HG02840 (cell line): ENCODE measurements around the gene PPAT.
"Not testable (repeated sequence)": the region's sequence is repeated elsewhere in the genome, so short reads cannot be mapped to it uniquely, and the experiment has no call there.

Experiments used
- ATAC-seq: cut with Tn5 transposase; IDR thresholded peaks from one replicate; pipeline ENCODE4 v1.9.1; 2021; ENCODE audit warnings: mild to moderate bottlenecking, moderate library complexity, moderate number of reproducible peaks; ENCODE audit not compliant: unreplicated experiment, low FRiP score

The PPAT gene

GRCh38 chr4:56387023-56388001 is 48.1 kb downstream of the PPAT start, which contains the start of gene AASDH:
AASDH (minus strand) TSS chr4:56387491; CDS start chr4:56384299, 3,192 bp downstream.
- ATAC-seq = peak; percentile 97

GRCh38 chr4:56386091-56386490 is 49.3 kb downstream of the PPAT start:
- ATAC-seq = no peak

DNA sequence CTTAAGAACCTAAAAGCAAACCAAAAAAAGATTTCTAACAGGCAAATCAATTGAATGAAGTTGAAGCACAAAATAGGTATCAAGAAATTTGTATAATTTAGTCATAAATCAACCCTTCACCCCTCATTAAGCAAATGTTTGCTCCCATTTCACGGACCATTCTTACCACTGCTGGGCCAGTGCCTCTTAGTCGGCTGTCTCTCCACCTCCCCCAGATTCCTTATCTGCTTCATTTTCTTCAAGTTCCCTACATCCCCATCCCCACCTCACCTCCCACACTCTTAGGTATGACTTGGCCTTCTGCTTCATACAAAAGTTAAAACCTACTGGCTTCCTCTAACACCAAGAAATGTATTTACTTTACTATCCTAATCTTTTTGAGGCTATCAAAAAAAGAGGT is 60.0 kb downstream of the PPAT start:
- ATAC-seq = no peak

DNA sequence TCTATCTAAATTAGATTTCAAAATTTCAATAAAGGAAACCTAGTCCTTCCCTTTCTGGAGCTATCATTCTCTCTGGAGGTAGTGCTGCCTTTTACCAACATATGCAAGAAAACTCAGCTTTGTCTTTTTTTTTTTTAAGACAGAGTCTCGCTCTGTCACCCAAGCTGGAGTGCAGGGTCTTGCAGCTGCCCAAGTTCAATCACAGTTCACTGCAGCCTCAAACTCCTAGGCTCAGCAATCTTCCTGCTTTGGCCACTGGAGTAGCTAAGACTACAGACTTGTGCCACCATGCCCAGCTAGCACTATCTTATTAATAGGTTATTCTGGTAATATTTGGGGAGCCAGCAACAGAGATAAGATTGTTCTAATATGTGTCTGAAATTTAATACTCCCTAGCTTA is 60.5 kb downstream of the PPAT start:
- no peak for ATAC-seq

DNA sequence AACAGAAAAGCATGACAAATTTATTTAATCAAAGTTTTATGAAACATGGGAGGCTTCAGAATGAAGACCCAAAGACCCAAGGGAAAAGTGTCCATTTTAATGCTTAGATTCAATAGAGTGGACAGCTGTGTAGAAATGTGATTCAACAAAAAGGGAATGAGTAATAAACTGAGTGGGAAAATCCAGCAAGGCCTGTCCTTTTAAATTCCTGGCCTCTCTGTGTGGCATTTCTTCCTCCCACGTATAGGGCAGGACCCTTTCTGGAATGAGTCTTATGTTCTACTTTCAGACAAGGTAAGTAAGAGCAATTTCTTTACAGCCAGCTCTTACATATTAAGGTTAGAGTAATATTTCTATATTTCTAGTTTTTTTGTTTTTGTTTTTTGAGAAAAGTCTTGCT is 62.6 kb downstream of the PPAT start:
- ATAC-seq = no peak

DNA sequence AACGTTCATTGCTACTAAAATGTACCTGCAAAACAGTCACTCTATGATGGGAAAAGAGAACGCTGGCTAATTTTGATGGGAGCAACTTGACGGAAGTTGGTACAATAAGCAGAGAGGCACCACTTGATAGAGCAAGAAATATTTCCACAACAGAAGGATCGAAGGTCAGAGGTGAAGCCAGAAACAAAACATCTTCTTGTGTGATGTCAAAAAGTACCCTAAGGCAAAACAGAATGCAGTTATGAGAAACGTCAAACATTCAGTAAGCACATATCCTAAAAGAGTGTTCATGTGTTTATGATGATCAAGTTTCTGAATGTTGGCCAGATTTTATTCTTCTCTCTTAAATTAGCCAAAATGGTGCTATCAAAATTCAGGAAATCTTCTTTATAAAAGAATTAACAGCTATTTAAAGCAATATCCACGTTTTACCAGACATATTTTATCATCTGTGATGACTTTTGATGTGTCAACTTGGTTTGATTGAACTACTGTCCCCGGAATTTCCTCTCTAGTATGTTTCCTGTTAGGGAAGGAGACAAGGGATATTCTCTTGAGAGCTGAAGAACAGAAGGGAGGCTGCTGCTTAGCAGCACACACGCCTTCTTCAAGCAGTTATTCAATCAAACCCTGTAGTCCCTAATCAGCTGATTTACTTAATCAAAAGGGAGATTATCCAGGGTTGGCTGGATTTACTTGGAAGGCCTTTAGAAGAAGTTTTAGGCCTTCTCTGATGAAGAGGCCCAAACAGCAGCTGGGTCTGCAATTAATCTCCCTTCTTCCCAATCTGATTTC is 63.8 kb downstream of the PPAT start:
- ATAC-seq = no peak

GRCh38 chr4:56370377-56370776 is 65.0 kb downstream of the PPAT start:
- no peak for ATAC-seq

DNA sequence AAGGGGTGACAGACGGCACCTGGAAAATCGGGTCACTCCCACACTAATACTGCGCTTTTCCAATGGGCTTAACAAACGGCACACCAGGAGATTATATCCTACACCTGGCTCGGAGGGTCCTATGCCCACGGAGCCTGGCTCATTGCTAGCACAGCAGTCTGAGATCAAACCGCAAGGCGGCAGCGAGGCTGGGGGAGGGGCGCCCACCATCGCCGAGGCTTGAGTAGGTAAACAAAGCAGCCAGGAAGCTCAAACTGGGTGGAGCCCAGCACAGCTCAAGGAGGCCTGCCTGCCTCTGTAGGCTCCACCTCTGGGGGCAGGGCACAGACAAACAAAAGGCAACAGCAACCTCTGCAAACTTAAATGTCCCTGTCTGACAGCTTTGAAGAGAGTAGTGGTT is 72.4 kb downstream of the PPAT start:
- ATAC-seq = not testable (repeated sequence)

DNA sequence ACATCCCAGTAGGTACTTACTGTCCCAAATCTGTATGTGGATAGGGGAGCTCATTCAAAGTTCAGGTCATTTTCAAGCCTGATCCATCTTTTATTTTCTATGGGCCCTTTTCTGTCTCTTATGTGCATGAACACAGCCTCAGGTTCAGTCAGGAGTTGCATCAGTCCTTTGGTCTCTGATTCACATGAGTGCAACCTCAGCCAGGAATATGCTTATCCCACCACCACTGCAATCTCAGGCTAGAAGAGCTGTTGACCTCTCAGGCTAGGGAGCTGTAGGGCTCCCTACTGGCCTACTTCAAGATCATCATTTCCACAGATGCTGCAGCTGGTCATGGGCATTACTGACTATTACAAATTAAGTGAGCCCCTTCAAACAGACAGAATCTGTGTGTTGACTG is 75.3 kb downstream of the PPAT start:
- ATAC-seq = no peak

DNA sequence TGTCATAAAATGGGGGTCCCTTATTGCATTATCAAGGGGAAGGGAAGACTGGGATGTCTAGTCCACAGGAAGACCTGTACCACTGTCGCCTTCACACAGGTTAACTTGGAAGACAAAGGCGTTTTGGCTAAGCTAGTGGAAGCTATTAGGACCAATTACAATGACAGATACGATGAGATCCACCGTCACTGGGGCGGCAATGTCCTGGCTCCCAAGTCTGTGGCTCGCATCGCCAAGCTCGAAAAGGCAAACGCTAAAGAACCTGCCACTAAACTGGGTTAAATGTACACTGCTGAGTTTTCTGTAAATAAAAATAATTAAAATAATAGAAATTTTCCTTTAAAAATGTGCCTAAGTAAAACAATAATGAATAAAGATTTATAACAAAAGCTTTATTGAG is 78.8 kb downstream of the PPAT start:
- no peak for ATAC-seq

DNA sequence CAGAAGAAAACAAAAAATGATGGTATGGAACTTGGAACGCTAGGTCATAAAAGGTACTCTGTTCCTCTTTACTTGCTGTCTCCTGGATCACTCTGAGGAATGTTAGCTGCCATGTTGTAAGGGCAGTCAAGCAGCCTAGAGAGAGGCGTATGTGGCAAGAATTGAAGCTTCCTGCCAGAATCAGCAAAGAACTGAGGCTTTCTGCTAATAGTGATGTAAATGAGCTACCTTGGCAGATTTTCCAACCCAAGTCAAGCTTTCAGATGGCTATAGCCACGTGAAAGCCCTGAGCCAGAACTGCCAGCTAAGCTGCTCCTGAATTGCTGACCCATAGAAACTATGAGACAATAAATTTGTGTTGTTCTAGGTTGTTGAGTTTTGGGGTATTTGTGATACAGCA is 86.8 kb downstream of the PPAT start:
- no peak for ATAC-seq

- ATAC-seq = no peak
Measured at GRCh38 chr4:56345458-56345857, 90.0 kb downstream of the PPAT start.
